Mucosa of descending colon (tissue), 3 donors: ENCODE data around the gene LGALS1. TPM values are rescaled to one million over a fixed set of nuclear protein-coding genes. Genes with fewer than 3 reads are reported as not detected.

Experiments
- ATAC-seq: fragments of 200-7000 bp; cut with Tn5 transposase; one replicate; pipeline ENCODE4 v1.9.1; 2020; ENCODE audit warnings: mild to moderate bottlenecking, moderate library complexity
- DNase-seq, 3 donors: peaks; one replicate each; pipeline ENCODE4 v3.0.0-alpha.2; 2020
- H3K36me3 ChIP-seq: fragments of 200-600 bp; one replicate; pipeline ENCODE4 v1.8.0; 2021; ENCODE audit warnings: low read depth, mild to moderate bottlenecking
- H3K4me1 ChIP-seq: fragments of 200-600 bp; one replicate; pipeline ENCODE4 v1.8.0; 2021; ENCODE audit warnings: low read depth, mild to moderate bottlenecking
- H3K4me3 ChIP-seq: fragments of 200-600 bp; one replicate; pipeline ENCODE4 v1.8.0; 2021; ENCODE audit warnings: mild to moderate bottlenecking
- H3K9me3 ChIP-seq: fragments of 200-600 bp; one replicate; pipeline ENCODE4 v1.8.0; 2021; ENCODE audit warnings: mild to moderate bottlenecking
- CTCF ChIP-seq: fragments of 200-600 bp; IDR thresholded peaks from one replicate; pipeline ENCODE4 v1.8.0; 2022; ENCODE audit warnings: antibody characterized with exemption, mild to moderate bottlenecking
- intact Hi-C, 2 donors: fragments of 100-400 bp; cut with DNase I in 1 of 2; cut with micrococcal nuclease in 1 of 2; formaldehyde crosslinking; loops; one replicate each; pipeline versions ENCODE4 v1.11.0 to v1.11.1; 2022; cut with DNase I, micrococcal nuclease
- total RNA-seq, 3 donors: library from RNA; stranded (reverse); fragmentation: NEBNext Ultra II Directional in 2 of 3; extraction: Animal tissue kit (Norgen Biotek cat#: 25700) in 2 of 3; gene quantifications; one replicate each; pipeline versions ENCODE4 v1.2.1 to v1.2.4, GENCODE V29; 2021 to 2023
- donor health status: DM: no; HTN: no; CAD: no; lungs with moderate emphysema.
- donor health status: DM: no; HTN: no; CAD: no.
- donor health status: DM: no; HTN: yes; CAD: no.

Gene LGALS1
- total RNA-seq, 3 donors from 2014 or later = 54.6 to 376 (median 150) TPM

GRCh38 chr22:37676736-37677492 lies 1.5 kb downstream of the LGALS1 start:
- ATAC-seq (peak; percentile 79), DNase-seq (peak; percentile 94 to 95 (median 94))
- H3K36me3 ChIP-seq = peaks cover 3% of the 10 kb centered on the region
- peak overlapping the region; percentile 17 for H3K4me3 ChIP-seq
- no peak for TF ChIP-seq CTCF
- H3K4me1 ChIP-seq = peaks cover 52% of the 10 kb centered on the region
- intact Hi-C loops = no loop called here
- no peaks in the 10 kb centered on the region for H3K9me3 ChIP-seq

GRCh38 chr22:37677493-37677974 lies 2.1 kb downstream of the LGALS1 start:
- TF ChIP-seq CTCF = no peak
- ATAC-seq (no peak), DNase-seq (no peak)
- peak overlapping the region; percentile 17 for H3K4me3 ChIP-seq
- intact Hi-C loops = no loop called here
- H3K9me3 ChIP-seq = no peaks in the 10 kb centered on the region
- H3K36me3 ChIP-seq = peaks cover 3% of the 10 kb centered on the region
- H3K4me1 ChIP-seq = peaks cover 52% of the 10 kb centered on the region

- DNase-seq (no peak), ATAC-seq (no peak)
- H3K4me1 ChIP-seq = peaks cover 44% of the 10 kb centered on the region
- H3K9me3 ChIP-seq = no peaks in the 10 kb centered on the region
- H3K36me3 ChIP-seq = peaks cover 3% of the 10 kb centered on the region
- TF ChIP-seq CTCF = no peak
- no peak overlapping the region for H3K4me3 ChIP-seq
- intact Hi-C loops = no loop called here
Measured at GRCh38 chr22:37678372-37678771, 2.9 kb downstream of the LGALS1 start.

- H3K4me3 ChIP-seq = no peak overlapping the region
- ATAC-seq = no peak
- peaks cover 3% of the 10 kb centered on the region for H3K36me3 ChIP-seq
- H3K9me3 ChIP-seq = no peaks in the 10 kb centered on the region
- no peak for DNase-seq
- intact Hi-C loops = loop anchor here (5.0 to 10.0 kb wide), 2 partner anchors 37 to 55 kb away; no protein-coding TSS in a partner anchor
- peaks cover 42% of the 10 kb centered on the region for H3K4me1 ChIP-seq
- no peak for TF ChIP-seq CTCF
Measured at GRCh38 chr22:37679670-37680069, 4.2 kb downstream of the LGALS1 start.

GRCh38 chr22:37680191-37680851 lies 4.9 kb downstream of the LGALS1 start:
- intact Hi-C loops = loop anchor here (5.0 to 10.0 kb wide), 2 partner anchors 38 to 56 kb away; no protein-coding TSS in a partner anchor
- ATAC-seq (no peak), DNase-seq (no peak)
- peaks cover 41% of the 10 kb centered on the region for H3K4me1 ChIP-seq
- TF ChIP-seq CTCF = no peak
- peaks cover 3% of the 10 kb centered on the region for H3K36me3 ChIP-seq
- H3K9me3 ChIP-seq = no peaks in the 10 kb centered on the region
- no peak overlapping the region for H3K4me3 ChIP-seq
